ENCODE data around the gene GFER. TPM values are rescaled to one million over a fixed set of nuclear protein-coding genes. Genes with fewer than 3 reads are reported as not detected.
"Not testable (repeated sequence)": the region's sequence is repeated elsewhere in the genome, so short reads cannot be mapped to it uniquely, and the experiment has no call there.

The GFER gene
- polyA plus RNA-seq, 4 donors: 50.4 to 261 (median 94.7) TPM

GRCh38 chr16:1947369-1947670, 36.7 kb upstream of the GFER start:
- H3K4me1 ChIP-seq (ENCODE audit: control insufficient read depth in 3 of 3, insufficient read depth in 2 of 3, low read depth in 1 of 3, low read length in 2 of 3): peaks cover 0 to 4% (median 0%) of the 10 kb centered on the region in 3 donors
- H3K9me3 ChIP-seq (ENCODE audit: control insufficient read depth in 2 of 2, insufficient read depth in 1 of 2, low read depth in 1 of 2, low read length in 1 of 2): no peaks in the 10 kb centered on the region
- no peaks in the 10 kb centered on the region for H3K27me3 ChIP-seq (ENCODE audit: control insufficient read depth in 3 of 3, insufficient read depth in 3 of 3, low read length in 3 of 3)
- DNase-seq: no peak
- 84 to 92% (median 90%) methylated on average over 9 of the region's 9 CpGs for WGBS, 3 donors
- H3K4me3 ChIP-seq (ENCODE audit: low read depth in 1 of 3, low read length in 3 of 3): no peak overlapping the region
- H3K27ac ChIP-seq (ENCODE audit: low read depth in 1 of 3, low read length in 2 of 3): no peak overlapping the region
- H3K36me3 ChIP-seq (ENCODE audit: control insufficient read depth in 3 of 3, insufficient read depth in 2 of 3, low read depth in 1 of 3, low read length in 3 of 3): no peaks in the 10 kb centered on the region
- FAIRE-seq: no peak

GRCh38 chr16:1949507-1949906, 34.5 kb upstream of the GFER start:
- Histone ChIP-seq H3K27me3 (ENCODE audit: control insufficient read depth in 3 of 3, insufficient read depth in 3 of 3, low read length in 3 of 3) (peaks cover 0 to 3% (median 0%) of the 10 kb centered on the region in 3 donors), H3K4me3 (ENCODE audit: low read depth in 1 of 3, low read length in 3 of 3) (no peak overlapping the region), H3K27ac (ENCODE audit: low read depth in 1 of 3, low read length in 2 of 3) (no peak overlapping the region), H3K9me3 (ENCODE audit: control insufficient read depth in 2 of 2, insufficient read depth in 1 of 2, low read depth in 1 of 2, low read length in 1 of 2) (no peaks in the 10 kb centered on the region), H3K4me1 (ENCODE audit: control insufficient read depth in 3 of 3, insufficient read depth in 2 of 3, low read depth in 1 of 3, low read length in 2 of 3) (no peaks in the 10 kb centered on the region), H3K36me3 (ENCODE audit: control insufficient read depth in 3 of 3, insufficient read depth in 2 of 3, low read depth in 1 of 3, low read length in 3 of 3) (no peaks in the 10 kb centered on the region)
- DNase-seq (no peak), FAIRE-seq (no peak)
- 91 to 95% (median 93%) methylated on average over 11 of the region's 11 CpGs for WGBS, 3 donors

- H3K9me3 ChIP-seq (ENCODE audit: control insufficient read depth in 2 of 2, insufficient read depth in 1 of 2, low read depth in 1 of 2, low read length in 1 of 2): no peaks in the 10 kb centered on the region
- H3K27me3 ChIP-seq (ENCODE audit: control insufficient read depth in 3 of 3, insufficient read depth in 3 of 3, low read length in 3 of 3): peaks cover 0 to 5% (median 0%) of the 10 kb centered on the region in 3 donors
- no peak overlapping the region for H3K4me3 ChIP-seq (ENCODE audit: low read depth in 1 of 3, low read length in 3 of 3)
- H3K27ac ChIP-seq (ENCODE audit: low read depth in 1 of 3, low read length in 2 of 3): no peak overlapping the region
- no peak for FAIRE-seq
- 51 to 75% (median 70%) methylated on average over 5 to 7 of the region's 7 CpGs for WGBS, 3 donors
- H3K36me3 ChIP-seq (ENCODE audit: control insufficient read depth in 3 of 3, insufficient read depth in 2 of 3, low read depth in 1 of 3, low read length in 3 of 3): no peaks in the 10 kb centered on the region
- no peaks in the 10 kb centered on the region for H3K4me1 ChIP-seq (ENCODE audit: control insufficient read depth in 3 of 3, insufficient read depth in 2 of 3, low read depth in 1 of 3, low read length in 2 of 3)
- no peak for DNase-seq
Observed at GRCh38 chr16:1950047-1950446, 33.9 kb upstream of the GFER start.

GRCh38 chr16:1950559-1950958, 33.4 kb upstream of the GFER start:
- no peak overlapping the region for H3K4me3 ChIP-seq (ENCODE audit: low read depth in 1 of 3, low read length in 3 of 3)
- WGBS, 3 donors: 84 to 91% (median 91%) methylated on average over 19 of the region's 19 CpGs
- H3K36me3 ChIP-seq (ENCODE audit: control insufficient read depth in 3 of 3, insufficient read depth in 2 of 3, low read depth in 1 of 3, low read length in 3 of 3): no peaks in the 10 kb centered on the region
- no peak overlapping the region for H3K27ac ChIP-seq (ENCODE audit: low read depth in 1 of 3, low read length in 2 of 3)
- no peaks in the 10 kb centered on the region for H3K9me3 ChIP-seq (ENCODE audit: control insufficient read depth in 2 of 2, insufficient read depth in 1 of 2, low read depth in 1 of 2, low read length in 1 of 2)
- H3K4me1 ChIP-seq (ENCODE audit: control insufficient read depth in 3 of 3, insufficient read depth in 2 of 3, low read depth in 1 of 3, low read length in 2 of 3): no peaks in the 10 kb centered on the region
- FAIRE-seq: no peak
- peaks cover 0 to 6% (median 0%) of the 10 kb centered on the region in 3 donors for H3K27me3 ChIP-seq (ENCODE audit: control insufficient read depth in 3 of 3, insufficient read depth in 3 of 3, low read length in 3 of 3)
- DNase-seq: no peak

GRCh38 chr16:1953734-1954133, 30.3 kb upstream of the GFER start:
- H3K36me3 ChIP-seq (ENCODE audit: control insufficient read depth in 3 of 3, insufficient read depth in 2 of 3, low read depth in 1 of 3, low read length in 3 of 3): no peaks in the 10 kb centered on the region
- 85 to 89% (median 87%) methylated on average over 20 to 22 of the region's 22 CpGs for WGBS, 3 donors
- peaks cover 0 to 13% (median 0%) of the 10 kb centered on the region in 3 donors for H3K27me3 ChIP-seq (ENCODE audit: control insufficient read depth in 3 of 3, insufficient read depth in 3 of 3, low read length in 3 of 3)
- FAIRE-seq (no peak), DNase-seq (no peak)
- no peak overlapping the region for H3K4me3 ChIP-seq (ENCODE audit: low read depth in 1 of 3, low read length in 3 of 3)
- H3K27ac ChIP-seq (ENCODE audit: low read depth in 1 of 3, low read length in 2 of 3): no peak overlapping the region
- peaks cover 0 to under 1% (median 0%) of the 10 kb centered on the region in 3 donors for H3K4me1 ChIP-seq (ENCODE audit: control insufficient read depth in 3 of 3, insufficient read depth in 2 of 3, low read depth in 1 of 3, low read length in 2 of 3)
- H3K9me3 ChIP-seq (ENCODE audit: control insufficient read depth in 2 of 2, insufficient read depth in 1 of 2, low read depth in 1 of 2, low read length in 1 of 2): no peaks in the 10 kb centered on the region

- not testable (repeated sequence) for FAIRE-seq
- WGBS, 3 donors: 82 to 92% (median 87%) methylated on average over 20 to 21 of the region's 22 CpGs
Observed at GRCh38 chr16:1957434-1958142, 26.4 kb upstream of the GFER start.

GRCh38 chr16:1958143-1958491, 25.9 kb upstream of the GFER start:
- not testable (repeated sequence) for H3K27ac ChIP-seq (ENCODE audit: low read depth in 1 of 3, low read length in 2 of 3); H3K9me3 ChIP-seq (ENCODE audit: control insufficient read depth in 2 of 2, insufficient read depth in 1 of 2, low read depth in 1 of 2, low read length in 1 of 2); H3K4me3 ChIP-seq (ENCODE audit: low read depth in 1 of 3, low read length in 3 of 3); DNase-seq; FAIRE-seq
- H3K4me1 ChIP-seq (ENCODE audit: control insufficient read depth in 3 of 3, insufficient read depth in 2 of 3, low read depth in 1 of 3, low read length in 2 of 3): peaks cover 0 to 25% (median 3%) of the 10 kb centered on the region in 3 donors
- H3K27me3 ChIP-seq (ENCODE audit: control insufficient read depth in 3 of 3, insufficient read depth in 3 of 3, low read length in 3 of 3): peaks cover 0 to 12% (median 0%) of the 10 kb centered on the region in 3 donors
- 70 to 81% (median 76%) methylated on average over 24 to 30 of the region's 30 CpGs for WGBS, 3 donors
- H3K36me3 ChIP-seq (ENCODE audit: control insufficient read depth in 3 of 3, insufficient read depth in 2 of 3, low read depth in 1 of 3, low read length in 3 of 3): peaks cover 3 to 28% (median 13%) of the 10 kb centered on the region in 3 donors

More at GRCh38 chr16:1957434-1958142, 26.4 kb upstream of the GFER start:
- H3K4me1 ChIP-seq (ENCODE audit: control insufficient read depth in 3 of 3, insufficient read depth in 2 of 3, low read depth in 1 of 3, low read length in 2 of 3): peaks cover 0 to 20% (median 3%) of the 10 kb centered on the region in 3 donors
- peaks cover 3 to 23% (median 10%) of the 10 kb centered on the region in 3 donors for H3K36me3 ChIP-seq (ENCODE audit: control insufficient read depth in 3 of 3, insufficient read depth in 2 of 3, low read depth in 1 of 3, low read length in 3 of 3)
- peaks cover 0 to 15% (median 0%) of the 10 kb centered on the region in 3 donors for H3K27me3 ChIP-seq (ENCODE audit: control insufficient read depth in 3 of 3, insufficient read depth in 3 of 3, low read length in 3 of 3)
- H3K9me3 ChIP-seq (ENCODE audit: control insufficient read depth in 2 of 2, insufficient read depth in 1 of 2, low read depth in 1 of 2, low read length in 1 of 2); H3K4me3 ChIP-seq (ENCODE audit: low read depth in 1 of 3, low read length in 3 of 3); H3K27ac ChIP-seq (ENCODE audit: low read depth in 1 of 3, low read length in 2 of 3); DNase-seq: not testable (repeated sequence)

GRCh38 chr16:1958715-1959268, 25.2 kb upstream of the GFER start:
- Histone ChIP-seq H3K36me3 (ENCODE audit: control insufficient read depth in 3 of 3, insufficient read depth in 2 of 3, low read depth in 1 of 3, low read length in 3 of 3) (peaks cover 3 to 35% (median 13%) of the 10 kb centered on the region in 3 donors), H3K27ac (ENCODE audit: low read depth in 1 of 3, low read length in 2 of 3) (peak overlapping the region in 1 of 3 donors; percentile 59), H3K27me3 (ENCODE audit: control insufficient read depth in 3 of 3, insufficient read depth in 3 of 3, low read length in 3 of 3) (peaks cover 0 to 12% (median 0%) of the 10 kb centered on the region in 3 donors), H3K9me3 (ENCODE audit: control insufficient read depth in 2 of 2, insufficient read depth in 1 of 2, low read depth in 1 of 2, low read length in 1 of 2) (no peaks in the 10 kb centered on the region), H3K4me3 (ENCODE audit: low read depth in 1 of 3, low read length in 3 of 3) (no peak overlapping the region), H3K4me1 (ENCODE audit: control insufficient read depth in 3 of 3, insufficient read depth in 2 of 3, low read depth in 1 of 3, low read length in 2 of 3) (peaks cover 0 to 28% (median 3%) of the 10 kb centered on the region in 3 donors)
- DNase-seq (no peak), FAIRE-seq (no peak)
- WGBS, 3 donors: 21 to 35% (median 34%) methylated on average over 14 of the region's 14 CpGs
